Neural cell (in vitro differentiated cells): ENCODE results near the gene PCMT1. TPM values are rescaled to one million over a fixed set of nuclear protein-coding genes. Genes with fewer than 3 reads are reported as not detected.

Experiments
- H2AFZ ChIP-seq: fragments of 200-600, 300-800 bp; sonication (generic), shearing (Covaris generic); 2 replicates; pipeline ENCODE4 v1.6.0; 2014; ENCODE audit warnings: low read depth, mild to moderate bottlenecking, antibody characterized with exemption, low read length, moderate library complexity
- H3F3A ChIP-seq: fragments of 200-600 bp; shearing (Covaris generic); 2 replicates; pipeline ENCODE4 v1.6.1; 2016; ENCODE audit warnings: mild to moderate bottlenecking, moderate library complexity, mixed read lengths, antibody characterized with exemption, low read length; ENCODE audit not compliant: insufficient read depth, poor library complexity, severe bottlenecking
- H3K27ac ChIP-seq: fragments of 200-600, 300-800 bp; sonication (generic), shearing (Covaris generic); 2 replicates; pipeline ENCODE4 v1.5.1; 2014; ENCODE audit warnings: mild to moderate bottlenecking, low read length, moderate library complexity
- H3K27me3 ChIP-seq: fragments of 300-800, 200-600 bp; sonication (generic), shearing (Covaris generic); 2 replicates; pipeline ENCODE4 v1.6.0; 2014; ENCODE audit warnings: mild to moderate bottlenecking, low read depth, low read length, moderate library complexity; ENCODE audit not compliant: insufficient read depth
- H3K36me3 ChIP-seq: fragments of 300-800, 200-600 bp; sonication (generic), shearing (Covaris generic); 2 replicates; pipeline ENCODE4 v1.5.1; 2014; ENCODE audit warnings: mild to moderate bottlenecking, antibody characterized with exemption, low read length, moderate library complexity; ENCODE audit not compliant: insufficient read depth
- H3K4me2 ChIP-seq: fragments of 300-800, 200-600 bp; sonication (generic), shearing (Covaris generic); 2 replicates; pipeline ENCODE4 v1.6.0; 2014; ENCODE audit warnings: mild to moderate bottlenecking, low read length
- H3K4me3 ChIP-seq: fragments of 300-800, 200-600 bp; sonication (generic), shearing (Covaris generic); 2 replicates; pipeline ENCODE4 v1.5.1; 2014; ENCODE audit warnings: mild to moderate bottlenecking, low read length, moderate library complexity
- H3K79me2 ChIP-seq: fragments of 200-600 bp; shearing (Covaris generic); replicated peaks from 2 replicates; pipeline ENCODE4 v1.6.0; 2014; ENCODE audit warnings: mild to moderate bottlenecking, low read length, moderate library complexity; ENCODE audit not compliant: insufficient read depth
- H3K9ac ChIP-seq: fragments of 300-800, 200-600 bp; sonication (generic), shearing (Covaris generic); 2 replicates; pipeline ENCODE4 v1.6.1; 2016; ENCODE audit warnings: mild to moderate bottlenecking, low read length, mixed read lengths
- H3K9me2 ChIP-seq: fragments of 200-600 bp; shearing (Covaris generic); 2 replicates; pipeline ENCODE4 v1.6.1; 2016; ENCODE audit warnings: mild to moderate bottlenecking, low read length, mixed read lengths; ENCODE audit not compliant: insufficient read depth
- H3K9me3 ChIP-seq: fragments of 200-600, 300-800 bp; sonication (generic), shearing (Covaris generic); 2 replicates; pipeline ENCODE4 v1.6.1; 2016; ENCODE audit warnings: mild to moderate bottlenecking, mixed run types, low read length, moderate library complexity, mixed read lengths
- H4K20me1 ChIP-seq: fragments of 200-600 bp; shearing (Covaris generic); 2 replicates; pipeline ENCODE4 v1.6.1; 2016; ENCODE audit warnings: mild to moderate bottlenecking, mixed run types; ENCODE audit not compliant: insufficient read depth
- EP300 ChIP-seq: fragments of 450-650 bp; conservative IDR thresholded peaks from 2 replicates; pipeline ENCODE4 v1.6.1; 2014; ENCODE audit warnings: antibody characterized with exemption, mild to moderate bottlenecking, moderate library complexity; ENCODE audit not compliant: poor library complexity, severe bottlenecking
- EZH2 ChIP-seq: fragments of 200-600, 300-800 bp; shearing (Covaris generic), sonication (generic); IDR thresholded peaks from 2 replicates; pipeline ENCODE4 v1.6.1; 2014; ENCODE audit warnings: antibody characterized with exemption, low read length, borderline replicate concordance, mild to moderate bottlenecking; ENCODE audit not compliant: insufficient read depth, poor library complexity, severe bottlenecking
- MXI1 ChIP-seq: fragments of 450-650 bp; conservative IDR thresholded peaks from 2 replicates; pipeline ENCODE4 v1.6.1; 2014; ENCODE audit warnings: antibody characterized with exemption, mild to moderate bottlenecking; ENCODE audit not compliant: poor library complexity, severe bottlenecking
- POLR2AphosphoS5 ChIP-seq: IDR thresholded peaks from 2 replicates; pipeline ENCODE4 v1.6.1; 2012
- RAD21 ChIP-seq: fragments of 450-650 bp; conservative IDR thresholded peaks from 2 replicates; pipeline ENCODE4 v1.6.1; 2014; ENCODE audit warnings: antibody characterized with exemption, mild to moderate bottlenecking, moderate library complexity
- SMC3 ChIP-seq: fragments of 450-650 bp; conservative IDR thresholded peaks from 2 replicates; pipeline ENCODE4 v1.6.1; 2014; ENCODE audit warnings: antibody characterized with exemption, mild to moderate bottlenecking, moderate library complexity; ENCODE audit not compliant: poor library complexity
- TAF1 ChIP-seq: IDR thresholded peaks from 2 replicates; pipeline ENCODE4 v1.6.1; 2012; ENCODE audit warnings: low read depth
- polyA plus RNA-seq: library from polyadenylated mRNA; depleted of rRNA; stranded (reverse); fragments of >200 nt; gene quantifications from 2 replicates; pipeline ENCODE4 v1.2.3, GENCODE V29; 2014
- TF ChIP-seq, protein P1 (sequence below): IDR thresholded peaks from 2 replicates; pipeline ENCODE4 v1.6.1; 2012; ENCODE audit warnings: borderline replicate concordance
- TF ChIP-seq, protein P2 (sequence below): fragments of 450-650 bp; IDR thresholded peaks from 2 replicates; pipeline ENCODE4 v1.5.1; 2014; ENCODE audit warnings: antibody characterized with exemption, mild to moderate bottlenecking, moderate library complexity; ENCODE audit not compliant: poor library complexity, severe bottlenecking

Gene PCMT1
- polyA plus RNA-seq, 1 donor from 2014 or later, result 384 TPM

DNA sequence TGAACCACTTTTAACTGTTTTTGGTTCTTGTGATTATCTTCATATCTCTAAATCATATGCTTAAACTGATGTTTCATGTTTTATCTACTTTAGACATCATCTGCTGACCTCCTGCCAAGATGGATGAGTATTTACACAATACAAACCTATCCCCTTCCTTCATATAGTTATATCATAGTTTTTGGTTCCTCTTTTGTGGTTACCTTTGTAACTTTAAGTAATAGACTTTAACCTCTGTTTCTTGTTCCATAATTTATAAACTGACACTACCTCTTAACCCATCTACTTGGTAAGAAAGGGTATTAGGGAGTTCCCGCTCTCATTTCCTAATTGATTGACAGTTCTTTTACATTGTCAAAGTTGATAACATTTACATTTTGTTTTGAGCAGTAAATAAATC is 11.9 kb downstream of the PCMT1 start:
- no peaks in the 10 kb centered on the region for H3K9me3 ChIP-seq
- no peaks in the 10 kb centered on the region for H3K27me3 ChIP-seq
- H3K9me2 ChIP-seq, result no peaks in the 10 kb centered on the region
- no peaks in the 10 kb centered on the region for H3F3A ChIP-seq
- no peaks in the 10 kb centered on the region for H4K20me1 ChIP-seq
- H3K4me2 ChIP-seq, result no peak overlapping the region
- TF ChIP-seq POLR2AphosphoS5 (no peak), RAD21 (no peak), SMC3 (no peak), EP300 (no peak), MXI1 (no peak), EZH2 (no peak), TAF1 (no peak)
- TF ChIP-seq, protein P1, sequence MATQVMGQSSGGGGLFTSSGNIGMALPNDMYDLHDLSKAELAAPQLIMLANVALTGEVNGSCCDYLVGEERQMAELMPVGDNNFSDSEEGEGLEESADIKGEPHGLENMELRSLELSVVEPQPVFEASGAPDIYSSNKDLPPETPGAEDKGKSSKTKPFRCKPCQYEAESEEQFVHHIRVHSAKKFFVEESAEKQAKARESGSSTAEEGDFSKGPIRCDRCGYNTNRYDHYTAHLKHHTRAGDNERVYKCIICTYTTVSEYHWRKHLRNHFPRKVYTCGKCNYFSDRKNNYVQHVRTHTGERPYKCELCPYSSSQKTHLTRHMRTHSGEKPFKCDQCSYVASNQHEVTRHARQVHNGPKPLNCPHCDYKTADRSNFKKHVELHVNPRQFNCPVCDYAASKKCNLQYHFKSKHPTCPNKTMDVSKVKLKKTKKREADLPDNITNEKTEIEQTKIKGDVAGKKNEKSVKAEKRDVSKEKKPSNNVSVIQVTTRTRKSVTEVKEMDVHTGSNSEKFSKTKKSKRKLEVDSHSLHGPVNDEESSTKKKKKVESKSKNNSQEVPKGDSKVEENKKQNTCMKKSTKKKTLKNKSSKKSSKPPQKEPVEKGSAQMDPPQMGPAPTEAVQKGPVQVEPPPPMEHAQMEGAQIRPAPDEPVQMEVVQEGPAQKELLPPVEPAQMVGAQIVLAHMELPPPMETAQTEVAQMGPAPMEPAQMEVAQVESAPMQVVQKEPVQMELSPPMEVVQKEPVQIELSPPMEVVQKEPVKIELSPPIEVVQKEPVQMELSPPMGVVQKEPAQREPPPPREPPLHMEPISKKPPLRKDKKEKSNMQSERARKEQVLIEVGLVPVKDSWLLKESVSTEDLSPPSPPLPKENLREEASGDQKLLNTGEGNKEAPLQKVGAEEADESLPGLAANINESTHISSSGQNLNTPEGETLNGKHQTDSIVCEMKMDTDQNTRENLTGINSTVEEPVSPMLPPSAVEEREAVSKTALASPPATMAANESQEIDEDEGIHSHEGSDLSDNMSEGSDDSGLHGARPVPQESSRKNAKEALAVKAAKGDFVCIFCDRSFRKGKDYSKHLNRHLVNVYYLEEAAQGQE, result no peak
- TF ChIP-seq, protein P2, sequence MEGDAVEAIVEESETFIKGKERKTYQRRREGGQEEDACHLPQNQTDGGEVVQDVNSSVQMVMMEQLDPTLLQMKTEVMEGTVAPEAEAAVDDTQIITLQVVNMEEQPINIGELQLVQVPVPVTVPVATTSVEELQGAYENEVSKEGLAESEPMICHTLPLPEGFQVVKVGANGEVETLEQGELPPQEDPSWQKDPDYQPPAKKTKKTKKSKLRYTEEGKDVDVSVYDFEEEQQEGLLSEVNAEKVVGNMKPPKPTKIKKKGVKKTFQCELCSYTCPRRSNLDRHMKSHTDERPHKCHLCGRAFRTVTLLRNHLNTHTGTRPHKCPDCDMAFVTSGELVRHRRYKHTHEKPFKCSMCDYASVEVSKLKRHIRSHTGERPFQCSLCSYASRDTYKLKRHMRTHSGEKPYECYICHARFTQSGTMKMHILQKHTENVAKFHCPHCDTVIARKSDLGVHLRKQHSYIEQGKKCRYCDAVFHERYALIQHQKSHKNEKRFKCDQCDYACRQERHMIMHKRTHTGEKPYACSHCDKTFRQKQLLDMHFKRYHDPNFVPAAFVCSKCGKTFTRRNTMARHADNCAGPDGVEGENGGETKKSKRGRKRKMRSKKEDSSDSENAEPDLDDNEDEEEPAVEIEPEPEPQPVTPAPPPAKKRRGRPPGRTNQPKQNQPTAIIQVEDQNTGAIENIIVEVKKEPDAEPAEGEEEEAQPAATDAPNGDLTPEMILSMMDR, result no peak
- no peak overlapping the region for H2AFZ ChIP-seq
- H3K79me2 ChIP-seq, result peaks cover 26% of the 10 kb centered on the region
- H3K4me3 ChIP-seq, result no peak overlapping the region
- H3K27ac ChIP-seq, result no peak overlapping the region
- no peaks in the 10 kb centered on the region for H3K36me3 ChIP-seq
- H3K9ac ChIP-seq, result no peak overlapping the region

DNA sequence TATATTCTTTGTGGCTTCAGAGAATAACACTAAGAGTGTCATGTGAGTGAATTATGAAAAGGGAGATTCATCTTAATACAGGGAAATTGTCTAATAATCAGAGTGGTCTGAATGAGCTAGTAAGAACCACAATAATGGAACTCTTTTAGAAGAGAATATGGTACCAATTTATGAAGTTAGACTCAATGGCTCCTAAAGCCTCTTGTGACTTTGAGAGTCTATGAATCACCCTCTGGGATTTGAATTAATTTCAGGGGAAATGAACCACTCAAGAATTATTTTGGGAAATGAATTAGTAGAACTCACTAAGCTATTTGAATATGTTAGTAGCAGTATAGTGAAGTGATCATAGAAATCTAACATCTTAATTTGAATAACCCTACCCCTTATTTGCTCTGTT is 14.3 kb downstream of the PCMT1 start:
- Histone ChIP-seq H2AFZ (no peak overlapping the region), H3K27me3 (no peaks in the 10 kb centered on the region), H3K27ac (no peak overlapping the region), H3K4me3 (no peak overlapping the region), H3K79me2 (peaks cover 24% of the 10 kb centered on the region), H3K9ac (no peak overlapping the region), H3K36me3 (no peaks in the 10 kb centered on the region), H3F3A (no peaks in the 10 kb centered on the region), H3K9me3 (no peaks in the 10 kb centered on the region), H3K9me2 (no peaks in the 10 kb centered on the region), H3K4me2 (no peak overlapping the region), H4K20me1 (no peaks in the 10 kb centered on the region)
- TF ChIP-seq EZH2 (no peak), MXI1 (no peak), POLR2AphosphoS5 (no peak), RAD21 (no peak), SMC3 (no peak), TAF1 (no peak), EP300 (no peak)
- TF ChIP-seq, protein P1, result no peak
- TF ChIP-seq, protein P2, result no peak
